ENCODE data around the gene ALG12.

The ALG12 gene

DNA sequence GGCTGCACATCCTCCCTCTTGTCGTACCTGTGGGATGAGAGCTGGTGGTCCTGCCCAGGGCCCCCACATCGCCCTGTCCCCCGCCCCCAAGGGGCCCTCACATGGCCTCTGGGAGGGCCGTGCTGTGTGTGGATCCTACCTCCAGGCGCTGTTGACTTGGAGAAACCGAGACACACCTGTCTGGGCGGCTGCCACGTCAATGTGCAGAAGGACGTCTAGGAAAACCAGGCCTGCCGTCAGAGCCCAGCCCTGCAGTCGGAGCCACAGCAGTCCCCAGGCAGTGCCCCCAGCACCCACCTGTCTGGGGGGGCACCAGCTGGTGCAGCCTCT, 14.2 kb downstream of the ALG12 start:
- Histone ChIP-seq H3K27me3 (ENCODE audit: control insufficient read depth, insufficient read depth, low read length) (no peaks in the 10 kb centered on the region), H3K36me3 (ENCODE audit: control insufficient read depth, insufficient read depth, low read length) (peaks cover 32% of the 10 kb centered on the region), H3K9ac (ENCODE audit: low read depth, low read length) (no peak overlapping the region), H3K4me1 (ENCODE audit: control insufficient read depth, insufficient read depth, low read length) (no peaks in the 10 kb centered on the region), H3K27ac (ENCODE audit: low read depth, low read length) (no peak overlapping the region), H3K4me3 (ENCODE audit: low read depth, low read length) (no peak overlapping the region), H3K9me3 (ENCODE audit: control insufficient read depth, insufficient read depth, low read length) (no peaks in the 10 kb centered on the region)

DNA sequence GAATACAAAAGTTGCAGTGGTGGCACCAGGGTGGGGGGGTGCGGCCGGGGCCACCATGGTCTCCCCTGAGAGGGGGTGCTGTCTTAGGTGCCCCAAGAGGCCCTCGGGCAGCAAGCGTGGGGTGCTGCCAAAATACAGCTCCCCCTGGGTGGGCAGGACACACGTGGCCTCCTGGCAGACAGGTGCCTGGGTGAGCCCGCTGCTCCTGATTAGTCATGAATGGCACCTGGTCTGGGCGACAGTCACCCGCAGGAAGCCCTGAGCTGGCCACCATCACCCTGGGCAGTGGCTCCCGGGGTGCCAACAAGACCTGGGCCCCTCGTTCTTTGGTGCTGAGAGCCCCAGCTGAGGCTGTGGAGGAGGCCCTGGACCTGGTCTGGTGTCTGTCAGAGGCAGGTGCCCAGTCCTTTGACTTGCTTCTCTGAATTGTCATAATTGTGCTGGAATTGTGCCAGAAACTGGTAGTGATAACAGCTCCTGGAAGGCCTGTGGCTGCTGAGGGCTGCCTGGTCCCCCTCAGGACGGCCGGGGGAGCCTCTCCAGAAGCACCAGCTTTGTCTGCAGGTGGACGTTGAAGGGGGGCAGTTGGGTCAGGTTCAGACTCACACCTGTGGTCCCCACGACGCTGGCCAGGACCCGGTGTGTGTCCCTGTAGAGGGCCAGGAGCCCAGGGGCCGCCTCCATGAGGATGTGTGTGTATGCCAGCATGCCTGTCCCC, 14.8 kb downstream of the ALG12 start:
- Histone ChIP-seq H3K9ac (ENCODE audit: low read depth, low read length) (no peak overlapping the region), H3K4me1 (ENCODE audit: control insufficient read depth, insufficient read depth, low read length) (no peaks in the 10 kb centered on the region), H3K4me3 (ENCODE audit: low read depth, low read length) (no peak overlapping the region), H3K27ac (ENCODE audit: low read depth, low read length) (no peak overlapping the region), H3K27me3 (ENCODE audit: control insufficient read depth, insufficient read depth, low read length) (no peaks in the 10 kb centered on the region), H3K36me3 (ENCODE audit: control insufficient read depth, insufficient read depth, low read length) (peaks cover 32% of the 10 kb centered on the region), H3K9me3 (ENCODE audit: control insufficient read depth, insufficient read depth, low read length) (no peaks in the 10 kb centered on the region)

DNA sequence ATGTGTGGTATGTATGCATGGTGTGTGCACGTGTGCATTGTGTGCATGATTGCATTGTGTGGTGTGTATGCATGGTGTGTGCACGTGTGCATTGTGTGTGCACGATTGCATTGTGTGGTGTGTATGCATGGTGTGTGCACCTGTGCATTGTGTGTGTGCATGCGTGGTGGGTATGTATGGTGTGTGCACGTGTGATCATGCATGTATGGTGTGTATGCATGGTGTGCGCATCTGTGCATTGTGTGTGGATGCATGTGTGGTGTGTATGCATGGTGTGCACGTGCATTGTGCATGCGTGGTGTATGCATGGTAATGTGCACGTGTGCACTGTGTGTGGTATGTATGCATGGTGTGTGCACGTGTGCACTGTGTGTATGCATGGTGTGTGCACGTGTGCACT, 16.8 kb downstream of the ALG12 start:
- no peak overlapping the region for H3K4me3 ChIP-seq (ENCODE audit: low read depth, low read length)
- no peaks in the 10 kb centered on the region for H3K27me3 ChIP-seq (ENCODE audit: control insufficient read depth, insufficient read depth, low read length)
- peaks cover 25% of the 10 kb centered on the region for H3K36me3 ChIP-seq (ENCODE audit: control insufficient read depth, insufficient read depth, low read length)
- no peaks in the 10 kb centered on the region for H3K9me3 ChIP-seq (ENCODE audit: control insufficient read depth, insufficient read depth, low read length)
- H3K27ac ChIP-seq (ENCODE audit: low read depth, low read length): no peak overlapping the region
- no peak overlapping the region for H3K9ac ChIP-seq (ENCODE audit: low read depth, low read length)
- H3K4me1 ChIP-seq (ENCODE audit: control insufficient read depth, insufficient read depth, low read length): no peaks in the 10 kb centered on the region

DNA sequence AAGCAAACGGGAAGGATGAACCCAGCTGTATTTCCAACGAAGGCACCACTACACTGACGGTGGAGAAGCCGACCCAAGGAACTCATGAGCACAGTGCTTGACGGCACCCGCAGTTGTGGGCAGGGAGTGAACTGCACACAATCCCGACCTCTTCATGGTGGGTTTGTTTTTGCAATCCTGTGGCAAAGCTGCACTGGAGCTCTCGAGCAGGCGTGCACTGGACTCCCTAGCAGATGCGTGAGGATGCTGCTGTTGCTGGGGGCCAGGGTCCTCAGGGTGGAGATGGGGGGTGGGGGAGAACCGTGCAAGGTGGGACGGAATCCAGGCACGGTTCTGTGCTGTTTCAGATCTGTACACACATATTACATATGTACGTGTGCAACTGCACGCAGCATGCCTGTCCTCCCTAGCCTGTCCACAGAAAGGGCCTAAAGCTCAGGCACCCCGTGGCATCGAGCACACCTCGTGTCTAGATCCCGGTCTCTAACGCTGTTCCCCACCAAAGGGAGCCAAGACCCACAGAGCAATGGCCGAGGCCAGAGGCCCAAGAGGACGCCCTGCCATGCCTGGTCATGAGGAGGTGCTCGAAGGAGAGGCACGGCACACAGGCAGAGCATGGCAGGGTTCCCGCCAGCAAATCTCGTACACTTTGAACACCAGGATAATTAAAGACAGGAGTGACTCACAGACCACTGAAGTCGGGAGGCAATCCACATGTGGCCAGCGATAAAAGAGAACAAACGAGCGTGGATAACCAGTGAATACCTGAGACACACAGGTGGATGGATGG, 17.6 kb downstream of the ALG12 start:
- H3K4me3 ChIP-seq (ENCODE audit: low read depth, low read length): no peak overlapping the region
- no peaks in the 10 kb centered on the region for H3K9me3 ChIP-seq (ENCODE audit: control insufficient read depth, insufficient read depth, low read length)
- H3K27ac ChIP-seq (ENCODE audit: low read depth, low read length): no peak overlapping the region
- no peaks in the 10 kb centered on the region for H3K27me3 ChIP-seq (ENCODE audit: control insufficient read depth, insufficient read depth, low read length)
- H3K36me3 ChIP-seq (ENCODE audit: control insufficient read depth, insufficient read depth, low read length): peaks cover 25% of the 10 kb centered on the region
- no peaks in the 10 kb centered on the region for H3K4me1 ChIP-seq (ENCODE audit: control insufficient read depth, insufficient read depth, low read length)
- H3K9ac ChIP-seq (ENCODE audit: low read depth, low read length): no peak overlapping the region

DNA sequence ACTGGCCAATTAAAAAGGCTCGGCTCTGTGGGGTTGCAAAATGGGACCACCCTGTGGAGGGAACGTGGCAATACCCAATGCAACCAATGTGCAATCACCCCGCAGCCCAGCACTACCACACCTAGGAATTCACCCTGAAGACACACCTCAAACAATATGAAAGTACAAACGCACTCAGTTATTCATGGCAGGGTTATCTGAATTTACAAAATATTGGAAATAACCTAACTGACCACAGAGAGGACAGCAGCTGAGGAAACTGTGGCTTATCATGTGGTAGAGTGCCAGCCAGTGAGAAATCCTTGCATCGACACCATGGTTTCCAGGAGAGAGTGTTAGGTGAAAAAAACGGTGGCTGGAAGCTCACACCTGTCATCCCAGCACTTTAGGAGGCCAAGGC, 18.7 kb downstream of the ALG12 start:
- Histone ChIP-seq H3K27ac (ENCODE audit: low read depth, low read length) (no peak overlapping the region), H3K9me3 (ENCODE audit: control insufficient read depth, insufficient read depth, low read length) (no peaks in the 10 kb centered on the region), H3K36me3 (ENCODE audit: control insufficient read depth, insufficient read depth, low read length) (peaks cover 25% of the 10 kb centered on the region), H3K9ac (ENCODE audit: low read depth, low read length) (no peak overlapping the region), H3K4me3 (ENCODE audit: low read depth, low read length) (no peak overlapping the region), H3K4me1 (ENCODE audit: control insufficient read depth, insufficient read depth, low read length) (no peaks in the 10 kb centered on the region), H3K27me3 (ENCODE audit: control insufficient read depth, insufficient read depth, low read length) (no peaks in the 10 kb centered on the region)

DNA sequence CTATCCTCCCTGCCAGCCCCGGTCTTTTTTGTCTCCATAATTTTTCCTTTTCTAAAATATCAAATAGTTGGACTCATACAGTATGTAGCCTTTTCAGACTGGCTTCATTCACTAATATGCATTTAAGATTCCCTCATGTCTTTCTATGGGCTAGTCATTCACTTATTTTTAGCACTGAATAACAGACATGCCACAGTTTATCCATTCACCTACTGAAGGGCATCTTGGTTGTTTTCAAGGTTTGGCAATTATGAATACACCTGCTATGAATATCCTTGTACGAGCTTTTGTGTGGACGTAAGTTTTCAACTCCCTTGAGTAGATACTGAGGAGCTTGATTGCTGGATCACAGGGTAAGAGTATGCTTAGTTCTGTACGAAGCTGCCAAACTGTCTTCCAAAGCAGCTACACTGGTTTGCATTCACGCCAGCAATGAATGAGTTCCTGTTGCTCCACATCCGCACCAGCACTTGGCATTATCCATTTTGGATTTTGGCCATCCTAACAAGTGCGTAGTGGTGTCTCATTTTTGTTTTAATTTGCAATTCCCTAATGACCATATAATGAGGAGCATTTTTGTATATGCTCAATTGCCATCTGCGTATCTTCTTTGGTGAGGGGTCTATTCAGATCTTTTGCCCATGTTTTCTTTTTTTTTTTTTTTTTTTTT, 21.1 kb downstream of the ALG12 start:
- Histone ChIP-seq H3K9ac (ENCODE audit: low read depth, low read length) (no peak overlapping the region), H3K27me3 (ENCODE audit: control insufficient read depth, insufficient read depth, low read length) (no peaks in the 10 kb centered on the region), H3K27ac (ENCODE audit: low read depth, low read length) (no peak overlapping the region), H3K4me3 (ENCODE audit: low read depth, low read length) (no peak overlapping the region), H3K36me3 (ENCODE audit: control insufficient read depth, insufficient read depth, low read length) (0 out of 2 replicates have a peak, but pooled peaks cover 14% of the 10 kb centered on the region), H3K9me3 (ENCODE audit: control insufficient read depth, insufficient read depth, low read length) (no peaks in the 10 kb centered on the region), H3K4me1 (ENCODE audit: control insufficient read depth, insufficient read depth, low read length) (no peaks in the 10 kb centered on the region)

DNA sequence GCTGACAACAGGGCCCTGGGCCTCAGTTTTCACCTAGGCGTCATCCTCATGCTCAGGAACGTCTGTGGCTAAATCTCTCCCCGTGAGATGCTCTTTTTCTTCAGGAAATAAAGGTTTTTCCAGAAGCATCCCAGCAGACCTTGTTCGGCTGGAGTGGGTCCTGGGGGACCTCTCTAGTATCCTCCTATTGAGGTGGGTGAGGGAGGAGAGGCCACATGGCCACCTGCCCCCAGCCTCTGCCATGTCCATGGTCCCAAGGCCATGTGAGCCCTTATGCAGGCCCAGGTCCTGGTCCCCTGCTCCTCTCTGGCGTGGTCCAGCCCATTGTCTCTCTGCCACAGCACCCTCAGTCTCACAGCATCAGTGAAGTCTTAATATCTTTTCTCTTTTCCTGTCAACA, 22.0 kb downstream of the ALG12 start:
- no peaks in the 10 kb centered on the region for H3K27me3 ChIP-seq (ENCODE audit: control insufficient read depth, insufficient read depth, low read length)
- H3K9me3 ChIP-seq (ENCODE audit: control insufficient read depth, insufficient read depth, low read length): no peaks in the 10 kb centered on the region
- H3K4me3 ChIP-seq (ENCODE audit: low read depth, low read length): no peak overlapping the region
- no peaks in the 10 kb centered on the region for H3K4me1 ChIP-seq (ENCODE audit: control insufficient read depth, insufficient read depth, low read length)
- peaks cover 11% of the 10 kb centered on the region; the same call in 1 of the 2 replicates for H3K36me3 ChIP-seq (ENCODE audit: control insufficient read depth, insufficient read depth, low read length)
- no peak overlapping the region for H3K27ac ChIP-seq (ENCODE audit: low read depth, low read length)
- no peak overlapping the region for H3K9ac ChIP-seq (ENCODE audit: low read depth, low read length)

DNA sequence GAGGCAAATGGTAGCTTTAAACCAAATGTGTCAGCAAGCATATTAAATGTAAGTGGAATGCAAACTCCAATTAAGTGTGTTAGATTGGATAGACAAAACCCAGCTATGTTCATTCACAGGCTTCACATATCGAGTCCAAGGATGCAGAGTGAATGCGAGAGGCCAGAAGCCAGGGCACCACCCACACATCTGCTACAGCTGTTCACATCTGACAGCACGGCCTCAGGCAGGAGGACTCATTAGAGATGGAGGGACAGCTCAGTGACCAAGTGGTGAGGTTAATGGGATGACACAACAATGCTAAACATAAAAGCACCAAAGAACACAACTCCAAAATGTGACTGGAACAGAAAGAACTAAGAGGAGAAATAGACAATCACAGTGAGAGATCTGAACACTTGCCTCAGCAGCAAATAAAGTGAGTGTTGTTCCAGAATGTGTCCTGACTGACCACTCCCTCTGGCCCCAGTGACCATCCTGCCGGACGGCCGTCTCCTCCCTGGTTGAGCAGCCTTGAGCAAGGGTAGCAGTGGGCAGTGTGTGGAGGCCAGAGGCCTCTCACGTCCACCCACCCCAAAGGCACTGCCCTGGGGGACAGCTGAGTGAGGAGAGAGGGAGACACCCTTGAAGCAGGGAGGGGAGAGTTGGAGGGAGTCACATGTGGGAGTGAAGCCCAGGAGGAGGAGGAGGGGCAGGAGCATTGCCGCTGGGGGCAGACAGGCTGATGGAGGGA, 23.8 kb downstream of the ALG12 start:
- Histone ChIP-seq H3K4me1 (ENCODE audit: control insufficient read depth, insufficient read depth, low read length) (no peaks in the 10 kb centered on the region), H3K27ac (ENCODE audit: low read depth, low read length) (no peak overlapping the region), H3K27me3 (ENCODE audit: control insufficient read depth, insufficient read depth, low read length) (no peaks in the 10 kb centered on the region), H3K4me3 (ENCODE audit: low read depth, low read length) (no peak overlapping the region), H3K36me3 (ENCODE audit: control insufficient read depth, insufficient read depth, low read length) (peaks cover 14% of the 10 kb centered on the region; the same call in 1 of the 2 replicates), H3K9ac (ENCODE audit: low read depth, low read length) (no peak overlapping the region), H3K9me3 (ENCODE audit: control insufficient read depth, insufficient read depth, low read length) (no peaks in the 10 kb centered on the region)

DNA sequence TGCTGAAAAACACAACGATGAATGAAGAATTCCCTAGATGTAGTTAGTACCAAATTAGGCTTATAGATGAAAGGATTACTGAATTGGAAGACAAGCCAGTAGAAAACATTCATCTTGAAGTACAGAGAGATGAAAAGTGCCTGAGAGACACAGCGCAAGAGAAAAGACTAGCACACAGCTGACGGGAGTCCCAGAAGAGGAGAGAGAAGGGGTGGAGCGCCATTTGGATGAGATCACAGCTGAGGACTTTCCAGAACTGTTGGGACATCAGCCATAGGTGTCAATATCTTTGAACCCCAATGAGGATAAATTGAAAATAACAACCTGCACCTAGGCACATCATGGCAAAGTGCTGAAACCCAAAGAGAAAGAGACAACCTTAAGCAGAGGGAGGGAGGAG, 25.2 kb downstream of the ALG12 start:
- no peaks in the 10 kb centered on the region for H3K9me3 ChIP-seq (ENCODE audit: control insufficient read depth, insufficient read depth, low read length)
- H3K27ac ChIP-seq (ENCODE audit: low read depth, low read length): no peak overlapping the region
- H3K27me3 ChIP-seq (ENCODE audit: control insufficient read depth, insufficient read depth, low read length): no peaks in the 10 kb centered on the region
- peaks cover 25% of the 10 kb centered on the region for H3K36me3 ChIP-seq (ENCODE audit: control insufficient read depth, insufficient read depth, low read length)
- H3K4me3 ChIP-seq (ENCODE audit: low read depth, low read length): no peak overlapping the region
- H3K9ac ChIP-seq (ENCODE audit: low read depth, low read length): no peak overlapping the region
- no peaks in the 10 kb centered on the region for H3K4me1 ChIP-seq (ENCODE audit: control insufficient read depth, insufficient read depth, low read length)

DNA sequence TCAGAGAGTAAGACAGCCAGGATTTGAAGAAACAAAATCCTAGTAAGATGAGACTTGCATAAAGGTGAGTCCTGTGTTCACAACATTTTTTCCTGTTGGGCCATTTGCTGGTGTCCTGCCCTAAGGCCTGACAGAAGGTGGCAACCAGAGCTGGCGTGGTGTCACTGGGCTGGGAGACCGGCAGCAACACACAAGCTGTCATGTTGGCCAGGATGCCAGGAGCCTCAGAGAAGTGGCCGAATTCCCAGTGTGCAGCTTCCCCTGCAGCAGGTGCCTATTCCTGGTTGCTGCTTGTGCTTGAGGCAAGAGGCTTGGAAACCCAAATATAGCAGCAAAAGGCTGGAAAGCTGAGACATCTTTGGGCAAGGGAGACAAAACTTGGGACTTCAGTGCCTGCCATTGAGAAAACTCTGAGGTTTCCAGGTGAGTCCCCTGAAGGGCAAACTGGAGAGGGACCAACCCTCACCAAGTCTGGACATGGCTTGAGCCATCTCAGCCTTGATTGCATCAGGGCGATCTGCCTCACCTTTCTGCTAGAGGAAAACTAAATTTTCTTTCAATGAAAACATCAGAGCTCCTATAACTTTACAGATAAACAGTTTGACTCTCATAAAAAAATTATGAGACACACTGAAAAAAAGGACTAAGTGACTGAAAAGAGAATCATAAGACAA, 25.9 kb downstream of the ALG12 start:
- H3K27ac ChIP-seq (ENCODE audit: low read depth, low read length): no peak overlapping the region
- no peaks in the 10 kb centered on the region for H3K9me3 ChIP-seq (ENCODE audit: control insufficient read depth, insufficient read depth, low read length)
- no peaks in the 10 kb centered on the region for H3K27me3 ChIP-seq (ENCODE audit: control insufficient read depth, insufficient read depth, low read length)
- no peak overlapping the region for H3K9ac ChIP-seq (ENCODE audit: low read depth, low read length)
- no peaks in the 10 kb centered on the region for H3K4me1 ChIP-seq (ENCODE audit: control insufficient read depth, insufficient read depth, low read length)
- no peak overlapping the region for H3K4me3 ChIP-seq (ENCODE audit: low read depth, low read length)
- peaks cover 31% of the 10 kb centered on the region for H3K36me3 ChIP-seq (ENCODE audit: control insufficient read depth, insufficient read depth, low read length)

Data from HUES48 (cell line).